GM19372 (cell line): ENCODE results near the gene SH2D3C.

Experiments
- ATAC-seq: cut with Tn5 transposase; IDR thresholded peaks from one replicate; pipeline ENCODE4 v1.9.1; 2021; ENCODE audit warnings: mild to moderate bottlenecking, low read depth, moderate library complexity; ENCODE audit not compliant: unreplicated experiment

The SH2D3C gene

GRCh38 chr9:127749090-127749787 is 29.2 kb downstream of the SH2D3C start:
- ATAC-seq: no peak

- ATAC-seq: no peak
These were observed 31.4 kb downstream of the SH2D3C start for GRCh38 chr9:127746959-127747569.

- ATAC-seq: no peak
These were observed 33.9 kb downstream of the SH2D3C start for GRCh38 chr9:127744398-127745110.

GRCh38 chr9:127742435-127743088 is 35.9 kb downstream of the SH2D3C start:
- ATAC-seq: no peak

GRCh38 chr9:127741831-127742434 is 36.5 kb downstream of the SH2D3C start:
- no peak for ATAC-seq

GRCh38 chr9:127739614-127740330 is 38.7 kb downstream of the SH2D3C start:
- ATAC-seq: no peak

- ATAC-seq: no peak
These were observed 39.8 kb downstream of the SH2D3C start for GRCh38 chr9:127738666-127739065.

- ATAC-seq: peak; percentile 27
These were observed 42.8 kb downstream of the SH2D3C start for GRCh38 chr9:127735530-127736185.

GRCh38 chr9:127734747-127735529 is 43.5 kb downstream of the SH2D3C start, which contains the start of gene TOR2A:
Gene TOR2A (minus strand): TSS chr9:127735294. CDS start chr9:127735270, 24 bp downstream.
- peak; percentile 83 for ATAC-seq

- ATAC-seq: no peak
These were observed 44.2 kb downstream of the SH2D3C start for GRCh38 chr9:127734247-127734746.

- no peak for ATAC-seq
These were observed 44.9 kb downstream of the SH2D3C start for GRCh38 chr9:127733614-127734013.

GRCh38 chr9:127732444-127732843 is 46.0 kb downstream of the SH2D3C start:
- ATAC-seq: no peak

GRCh38 chr9:127731938-127732337 is 46.5 kb downstream of the SH2D3C start:
- ATAC-seq: no peak

- no peak for ATAC-seq
These were observed 47.6 kb downstream of the SH2D3C start for GRCh38 chr9:127730799-127731410.

GRCh38 chr9:127730262-127730661 is 48.2 kb downstream of the SH2D3C start:
- no peak for ATAC-seq

- no peak for ATAC-seq
These were observed 48.8 kb downstream of the SH2D3C start for GRCh38 chr9:127729522-127730256.

- no peak for ATAC-seq
These were observed 49.7 kb downstream of the SH2D3C start for GRCh38 chr9:127728808-127729207.
